Common myeloid progenitor, CD34-positive (primary cell): Measurements from ENCODE around the gene RAB1A.
"Not testable (repeated sequence)": the region's sequence is repeated elsewhere in the genome, so short reads cannot be mapped to it uniquely, and the experiment has no call there.

ENCODE experiments used
- CTCF ChIA-PET: fragments of 350-600 bp; sonication (Branson Sonifier 250); formaldehyde crosslinking; loops from one replicate; lab custom pipeline; 2021; ENCODE audit warnings: antibody characterized with exemption; lab: Charles Lee
- POLR2A ChIA-PET: fragments of 350-600 bp; sonication (Branson Sonifier 250); formaldehyde crosslinking; loops from one replicate; lab custom pipeline; 2021; ENCODE audit warnings: antibody characterized with exemption; lab: Charles Lee
- DNase-seq, 3 donors: peaks; one replicate each; pipeline versions ENCODE4 v3.0.0 to v3.0.0-alpha.2; 2013
- H3K27ac ChIP-seq, 2 experiments: 1 replicate in 1 of 2; 2 replicates in 1 of 2; pipeline ENCODE4 v1.7.0; 2013; ENCODE audit warnings: inconsistent platforms in 2 of 2, low read length in 2 of 2, mild to moderate bottlenecking in 2 of 2, low read depth in 1 of 2, moderate library complexity in 1 of 2; ENCODE audit not compliant: severe bottlenecking in 2 of 2, insufficient read depth in 1 of 2, poor library complexity in 1 of 2
- H3K27me3 ChIP-seq, 5 experiments: replicated peaks in 2 of 5; 1 replicate in 3 of 5; 2 replicates in 2 of 5; pipeline versions ENCODE4 v1.6.1 to v1.7.0; 2013; ENCODE audit warnings: low read length in 4 of 5, mild to moderate bottlenecking in 2 of 5, moderate library complexity in 2 of 5, inconsistent platforms in 1 of 5; ENCODE audit not compliant: insufficient read depth in 5 of 5, control insufficient read depth in 4 of 5
- H3K36me3 ChIP-seq, 4 experiments: 1 replicate in 2 of 4; 2 replicates in 2 of 4; pipeline versions ENCODE4 v1.6.1 to v1.7.0; 2013; ENCODE audit warnings: low read length in 3 of 4, control low read depth in 1 of 4, mild to moderate bottlenecking in 1 of 4; ENCODE audit not compliant: control insufficient read depth in 4 of 4, insufficient read depth in 4 of 4
- H3K4me1 ChIP-seq, 4 experiments: 1 replicate in 3 of 4; 2 replicates in 1 of 4; pipeline versions ENCODE4 v1.6.1 to v1.7.1; 2013; ENCODE audit warnings: low read length in 3 of 4, mild to moderate bottlenecking in 3 of 4, control low read depth in 1 of 4, inconsistent platforms in 1 of 4, moderate library complexity in 1 of 4; ENCODE audit not compliant: control insufficient read depth in 4 of 4, insufficient read depth in 4 of 4; ENCODE audit errors: control extremely low read depth in 1 of 4
- H3K4me3 ChIP-seq, 7 experiments: 1 replicate in 4 of 7; 2 replicates in 3 of 7; pipeline versions ENCODE4 v1.5.1 to v1.7.0; 2013; ENCODE audit warnings: mild to moderate bottlenecking in 7 of 7, low read length in 6 of 7, moderate library complexity in 6 of 7, inconsistent platforms in 2 of 7, low read depth in 2 of 7, control low read depth in 1 of 7; ENCODE audit not compliant: insufficient read depth in 4 of 7, control insufficient read depth in 1 of 7; ENCODE audit errors: extremely low read depth in 1 of 7
- H3K9me3 ChIP-seq, 5 experiments: 1 replicate in 4 of 5; 2 replicates in 1 of 5; pipeline versions ENCODE4 v1.6.1 to v1.7.1; 2013; ENCODE audit warnings: low read length in 4 of 5, mild to moderate bottlenecking in 2 of 5, inconsistent platforms in 1 of 5, low read depth in 1 of 5, moderate library complexity in 1 of 5; ENCODE audit not compliant: control insufficient read depth in 4 of 5, insufficient read depth in 2 of 5; ENCODE audit errors: control extremely low read depth in 1 of 5
- WGBS: methylation state at CpG from one replicate; pipeline ENCODE4 v1.1.5; 2013; ENCODE audit not compliant: insufficient coverage; 5-methylcytosine and 5-hydroxymethylcytosine counted together

The RAB1A gene

DNA sequence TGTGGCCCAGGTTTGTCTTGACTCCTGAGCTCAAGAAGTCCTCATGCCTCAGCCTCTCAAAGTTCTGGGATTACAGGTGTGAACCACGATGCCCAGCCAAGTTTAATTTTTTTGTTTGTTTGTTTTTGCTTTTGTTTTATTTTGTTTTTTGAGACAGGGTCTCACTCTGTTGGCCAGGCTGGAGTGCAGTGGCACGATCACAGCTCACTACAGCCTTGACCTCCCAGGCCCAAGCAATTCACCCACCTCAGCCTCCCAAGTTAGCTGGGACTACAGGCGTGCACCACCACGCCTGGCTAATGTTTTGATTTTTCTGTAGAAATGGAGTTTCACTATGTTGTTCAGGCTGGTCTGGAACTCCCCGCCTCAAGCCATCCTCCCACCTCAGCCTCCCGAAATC is 29.4 kb upstream of the RAB1A start:
- Histone ChIP-seq H3K27ac (no peak overlapping the region), H3K27me3 (no peaks in the 10 kb centered on the region), H3K4me3 (peak overlapping the region in 1 of 7 experiments; percentile 30), H3K36me3 (no peaks in the 10 kb centered on the region), H3K4me1 (peaks cover 11 to 44% (median 35%) of the 10 kb centered on the region in 4 experiments), H3K9me3 (no peaks in the 10 kb centered on the region)
- DNase-seq = no peak
- POLR2A ChIA-PET = no interaction called here
- CTCF ChIA-PET = interaction anchor here (1.3 to 2.2 kb wide), 4 partner anchors 10 to 28 kb away, joined by 3 to 7 read pairs (median 4); no protein-coding TSS in a partner anchor
- 77% methylated on average over 2 of the region's 6 CpGs for WGBS

DNA sequence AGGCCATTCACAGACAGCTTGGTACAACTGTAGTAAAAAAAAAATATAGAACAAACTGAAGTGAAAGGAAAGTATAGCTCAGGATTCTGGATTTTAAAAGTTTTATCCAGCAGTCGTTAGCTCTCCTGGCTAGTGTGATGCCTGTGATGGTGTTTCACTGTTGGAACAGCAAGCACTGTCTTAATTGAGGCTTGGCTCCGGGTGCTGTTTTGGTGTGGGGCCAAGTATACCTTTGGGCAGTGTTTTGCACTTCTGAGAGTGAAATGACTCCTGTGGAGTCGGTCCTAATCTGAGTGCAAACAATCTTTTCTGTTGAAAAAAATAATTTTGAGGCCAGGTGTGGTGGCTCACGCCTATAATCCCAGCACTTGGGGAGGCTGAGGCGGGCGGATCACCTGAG is 28.7 kb upstream of the RAB1A start:
- no peak overlapping the region for H3K4me3 ChIP-seq
- no peak overlapping the region for H3K27ac ChIP-seq
- 100% methylated on average over 4 of the region's 6 CpGs for WGBS
- no peaks in the 10 kb centered on the region for H3K27me3 ChIP-seq
- ChIA-PET CTCF (interaction anchor here (1.9 to 2.2 kb wide), 2 partner anchors 11 to 16 kb away, joined by 4 to 7 read pairs; no protein-coding TSS in a partner anchor), POLR2A (no interaction called here)
- no peak for DNase-seq
- H3K36me3 ChIP-seq = no peaks in the 10 kb centered on the region
- H3K4me1 ChIP-seq = peaks cover 6 to 37% (median 29%) of the 10 kb centered on the region in 4 experiments
- H3K9me3 ChIP-seq = no peaks in the 10 kb centered on the region

DNA sequence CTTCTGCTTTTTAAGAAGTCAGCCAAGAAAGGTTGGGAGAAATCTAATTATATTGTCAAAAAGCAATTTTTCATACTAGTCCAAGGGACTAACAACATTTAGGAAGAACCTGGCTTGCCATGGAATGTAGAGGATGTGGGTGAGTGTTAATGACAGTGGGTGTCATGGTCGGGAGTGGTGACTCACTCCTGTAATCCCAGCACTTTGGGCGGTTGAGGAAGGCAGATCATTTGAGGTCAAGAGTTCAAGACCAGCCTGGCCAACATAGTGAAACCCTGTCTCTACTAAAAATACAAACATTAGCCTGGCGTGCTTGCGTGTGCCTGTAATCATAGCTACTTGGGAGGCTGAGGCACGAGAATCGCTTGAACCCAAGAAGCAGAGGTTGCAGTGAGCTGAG is 27.9 kb upstream of the RAB1A start:
- H3K4me1 ChIP-seq = peaks cover 4 to 30% (median 22%) of the 10 kb centered on the region in 4 experiments
- 96% methylated on average over 4 of the region's 6 CpGs for WGBS
- H3K4me3 ChIP-seq, H3K36me3 ChIP-seq, DNase-seq, H3K9me3 ChIP-seq, POLR2A ChIA-PET, H3K27ac ChIP-seq, H3K27me3 ChIP-seq: not testable (repeated sequence)
- CTCF ChIA-PET = interaction anchor here (0.9 to 1.9 kb wide), 4 partner anchors 10 to 92 kb away, joined by 3 to 7 read pairs (median 6); no protein-coding TSS in a partner anchor

DNA sequence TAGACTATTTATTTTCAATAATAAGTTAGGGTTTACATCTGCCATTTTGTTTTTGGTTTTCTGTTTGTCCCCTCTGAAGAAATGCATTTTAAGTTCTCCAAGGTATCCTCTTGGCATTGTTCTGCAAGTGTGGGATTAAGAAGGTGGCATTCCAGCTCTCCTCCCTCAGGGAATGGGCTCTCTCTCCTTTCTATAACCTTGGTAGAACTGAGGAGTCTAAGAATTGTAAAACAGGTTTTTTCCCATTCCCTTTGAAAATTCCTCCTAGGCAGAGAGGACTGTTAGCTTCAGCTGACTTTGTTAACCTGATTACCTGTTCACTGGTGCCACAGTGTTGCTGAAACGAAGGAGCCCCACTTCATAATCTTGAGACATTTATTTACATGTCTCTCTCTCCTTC is 26.1 kb upstream of the RAB1A start:
- no peaks in the 10 kb centered on the region for H3K9me3 ChIP-seq
- H3K4me1 ChIP-seq = peaks cover 8 to 32% (median 21%) of the 10 kb centered on the region in 4 experiments
- no peak for DNase-seq
- H3K4me3 ChIP-seq = no peak overlapping the region
- WGBS = no CpG with 5 or more reads among the region's 1 CpG
- H3K27ac ChIP-seq = no peak overlapping the region
- ChIA-PET CTCF (interaction anchor here (0.8 to 2.3 kb wide), 7 partner anchors 13 to 97 kb away, joined by 3 to 8 read pairs (median 6); no protein-coding TSS in a partner anchor), POLR2A (no interaction called here)
- H3K27me3 ChIP-seq = no peaks in the 10 kb centered on the region
- H3K36me3 ChIP-seq = no peaks in the 10 kb centered on the region

- no CpG with 5 or more reads among the region's 3 CpGs for WGBS
- ChIA-PET POLR2A (no interaction called here), CTCF (interaction anchor here (1.8 kb wide), 1 partner anchor 15 kb away, joined by 4 read pairs; no protein-coding TSS in a partner anchor)
Measured at GRCh38 chr2:65153515-65153914, 23.6 kb upstream of the RAB1A start.

GRCh38 chr2:65146078-65146477 is 16.2 kb upstream of the RAB1A start:
- no peak overlapping the region for H3K27ac ChIP-seq
- H3K36me3 ChIP-seq = no peaks in the 10 kb centered on the region
- ChIA-PET CTCF (interaction anchor here (0.8 to 1.4 kb wide), 2 partner anchors 16 to 81 kb away, joined by 3 read pairs; no protein-coding TSS in a partner anchor), POLR2A (no interaction called here)
- peaks cover 0 to under 1% (median 0%) of the 10 kb centered on the region in 4 experiments for H3K4me1 ChIP-seq
- no peak for DNase-seq
- no peaks in the 10 kb centered on the region for H3K27me3 ChIP-seq
- H3K9me3 ChIP-seq = no peaks in the 10 kb centered on the region
- 92% methylated on average over 2 of the region's 3 CpGs for WGBS
- no peak overlapping the region for H3K4me3 ChIP-seq

More at GRCh38 chr2:65153515-65153914, 23.6 kb upstream of the RAB1A start:
- Histone ChIP-seq H3K27ac (no peak overlapping the region), H3K36me3 (no peaks in the 10 kb centered on the region), H3K4me3 (no peak overlapping the region), H3K9me3 (no peaks in the 10 kb centered on the region), H3K4me1 (peaks cover 4 to 14% (median 8%) of the 10 kb centered on the region in 4 experiments), H3K27me3 (no peaks in the 10 kb centered on the region)
- DNase-seq = no peak

GRCh38 chr2:65144571-65144970 is 14.7 kb upstream of the RAB1A start:
- Histone ChIP-seq H3K27me3 (no peaks in the 10 kb centered on the region), H3K4me3 (no peak overlapping the region), H3K27ac (no peak overlapping the region), H3K9me3 (no peaks in the 10 kb centered on the region), H3K4me1 (no peaks in the 10 kb centered on the region), H3K36me3 (no peaks in the 10 kb centered on the region)
- POLR2A ChIA-PET = no interaction called here
- CTCF ChIA-PET = interaction anchor here (1.0 to 3.5 kb wide), 3 partner anchors 20 to 79 kb away, joined by 3 to 17 read pairs (median 6); no protein-coding TSS in a partner anchor
- DNase-seq = no peak
- 100% methylated on average over 1 of the region's 2 CpGs for WGBS
